Umbilical cord (tissue), 2 donors: ENCODE measurements around the gene MACROD2. TPM values are rescaled to one million over a fixed set of nuclear protein-coding genes. Genes with fewer than 3 reads are reported as not detected.
A peak's percentile ranks its signal among the peaks of the same experiment; 100 is the strongest.

Experiments
- DNase-seq: peaks from one replicate; pipeline ENCODE4 v3.0.0-alpha.2; 2015; ENCODE audit warnings: low spot score
- total RNA-seq: library from RNA; depleted of rRNA; stranded (reverse); fragments of >200 nt; gene quantifications from one replicate; pipeline ENCODE4 v1.2.3, GENCODE V29; 2014; ENCODE audit warnings: low replicate concordance; ENCODE audit not compliant: insufficient read depth

MACROD2 gene
- total RNA-seq, 1 donor from 2014 or later = 69.6 TPM

- no peak for DNase-seq
Observed at GRCh38 chr20:14745830-14746229, 750.5 kb downstream of the MACROD2 start.

GRCh38 chr20:14751191-14751590 lies 755.9 kb downstream of the MACROD2 start:
- DNase-seq = no peak

- DNase-seq = no peak
Observed at GRCh38 chr20:14757728-14758127, 762.4 kb downstream of the MACROD2 start.

- peak; percentile 90 for DNase-seq
Observed at GRCh38 chr20:14758356-14758755, 763.0 kb downstream of the MACROD2 start.

GRCh38 chr20:14759979-14760378 lies 764.7 kb downstream of the MACROD2 start:
- no peak for DNase-seq

GRCh38 chr20:14761903-14762302 lies 766.6 kb downstream of the MACROD2 start:
- DNase-seq = no peak

GRCh38 chr20:14764511-14765369 lies 769.4 kb downstream of the MACROD2 start:
- no peak for DNase-seq

GRCh38 chr20:14765370-14765701 lies 770.0 kb downstream of the MACROD2 start:
- no peak for DNase-seq

- DNase-seq = no peak
Observed at GRCh38 chr20:14773486-14773885, 778.2 kb downstream of the MACROD2 start.

GRCh38 chr20:14775778-14776177 lies 780.5 kb downstream of the MACROD2 start:
- DNase-seq = peak; percentile 65

GRCh38 chr20:14777591-14777990 lies 782.3 kb downstream of the MACROD2 start:
- DNase-seq = no peak

- peak; percentile 23 for DNase-seq
Observed at GRCh38 chr20:14778096-14778495, 782.8 kb downstream of the MACROD2 start.

GRCh38 chr20:14778875-14779274 lies 783.6 kb downstream of the MACROD2 start:
- no peak for DNase-seq

- no peak for DNase-seq
Observed at GRCh38 chr20:14780508-14780907, 785.2 kb downstream of the MACROD2 start.

GRCh38 chr20:14782731-14783130 lies 787.4 kb downstream of the MACROD2 start:
- no peak for DNase-seq

GRCh38 chr20:14783766-14784165 lies 788.5 kb downstream of the MACROD2 start:
- no peak for DNase-seq

- DNase-seq = no peak
Observed at GRCh38 chr20:14785065-14785743, 789.9 kb downstream of the MACROD2 start.

- no peak for DNase-seq
Observed at GRCh38 chr20:14790190-14790589, 794.9 kb downstream of the MACROD2 start.

GRCh38 chr20:14790771-14791620 lies 795.7 kb downstream of the MACROD2 start:
- peak; percentile 93 for DNase-seq

GRCh38 chr20:14792915-14793314 lies 797.6 kb downstream of the MACROD2 start:
- DNase-seq = no peak

GRCh38 chr20:14799545-14800216 lies 804.4 kb downstream of the MACROD2 start:
- no peak for DNase-seq
